H1 (cell line): Measurements from ENCODE around the gene CDH2.

Experiments used
- BRCA1 ChIP-seq: IDR thresholded peaks from 2 replicates; pipeline ENCODE4 v1.6.1; 2012; ENCODE audit warnings: low read depth, low read length, improper control_type of control experiment
- EP300 ChIP-seq, 2 experiments: IDR thresholded peaks; 1 replicate in 1 of 2; 2 replicates in 1 of 2; pipeline ENCODE4 v1.6.1; 2011 to 2012; ENCODE audit warnings: low read depth in 2 of 2, low read length in 2 of 2, mild to moderate bottlenecking in 2 of 2, borderline replicate concordance in 1 of 2, inconsistent platforms in 1 of 2, moderate library complexity in 1 of 2
- JUND ChIP-seq: IDR thresholded peaks from 2 replicates; pipeline ENCODE4 v1.6.1; 2011; ENCODE audit warnings: mild to moderate bottlenecking, improper control_type of control experiment, low read length
- KDM1A ChIP-seq: fragments of 200-600, 300-600 bp; sonication (generic); IDR thresholded peaks from 2 replicates; pipeline ENCODE4 v1.7.1; 2016; ENCODE audit warnings: mild to moderate bottlenecking, low read length, borderline replicate concordance
- KDM5A ChIP-seq: fragments of 200-600 bp; IDR thresholded peaks from 2 replicates; pipeline ENCODE4 v1.7.1; 2012; ENCODE audit warnings: mild to moderate bottlenecking, low read length, inconsistent platforms, mixed read lengths
- POLR2A ChIP-seq, 2 experiments: IDR thresholded peaks; 1 replicate in 1 of 2; 2 replicates in 1 of 2; pipeline ENCODE4 v1.6.1; 2011; ENCODE audit warnings: low read depth in 2 of 2, low read length in 2 of 2, mild to moderate bottlenecking in 2 of 2; ENCODE audit errors: control extremely low read depth in 1 of 2
- TCF12 ChIP-seq: IDR thresholded peaks from 2 replicates; pipeline ENCODE4 v1.6.1; 2011; ENCODE audit warnings: low read depth, mild to moderate bottlenecking, low read length
- TF ChIP-seq, protein P1 (sequence below), 3 experiments: IDR thresholded peaks; 1 replicate in 2 of 3; 2 replicates in 1 of 3; pipeline versions ENCODE4 v1.5.1 to v1.6.1; 2011; ENCODE audit warnings: low read length in 3 of 3, mild to moderate bottlenecking in 3 of 3, inconsistent platforms in 2 of 3, low read depth in 1 of 3, moderate library complexity in 1 of 3; ENCODE audit not compliant: insufficient read depth in 1 of 3; ENCODE audit errors: control extremely low read depth in 1 of 3

GRCh38 chr18:28175150-28175929 is 1.6 kb downstream of the CDH2 start:
- no peak for TF ChIP-seq TCF12
- TF ChIP-seq KDM5A: no peak
- TF ChIP-seq, protein P1, sequence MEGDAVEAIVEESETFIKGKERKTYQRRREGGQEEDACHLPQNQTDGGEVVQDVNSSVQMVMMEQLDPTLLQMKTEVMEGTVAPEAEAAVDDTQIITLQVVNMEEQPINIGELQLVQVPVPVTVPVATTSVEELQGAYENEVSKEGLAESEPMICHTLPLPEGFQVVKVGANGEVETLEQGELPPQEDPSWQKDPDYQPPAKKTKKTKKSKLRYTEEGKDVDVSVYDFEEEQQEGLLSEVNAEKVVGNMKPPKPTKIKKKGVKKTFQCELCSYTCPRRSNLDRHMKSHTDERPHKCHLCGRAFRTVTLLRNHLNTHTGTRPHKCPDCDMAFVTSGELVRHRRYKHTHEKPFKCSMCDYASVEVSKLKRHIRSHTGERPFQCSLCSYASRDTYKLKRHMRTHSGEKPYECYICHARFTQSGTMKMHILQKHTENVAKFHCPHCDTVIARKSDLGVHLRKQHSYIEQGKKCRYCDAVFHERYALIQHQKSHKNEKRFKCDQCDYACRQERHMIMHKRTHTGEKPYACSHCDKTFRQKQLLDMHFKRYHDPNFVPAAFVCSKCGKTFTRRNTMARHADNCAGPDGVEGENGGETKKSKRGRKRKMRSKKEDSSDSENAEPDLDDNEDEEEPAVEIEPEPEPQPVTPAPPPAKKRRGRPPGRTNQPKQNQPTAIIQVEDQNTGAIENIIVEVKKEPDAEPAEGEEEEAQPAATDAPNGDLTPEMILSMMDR (IDR thresholded peaks at IDR 0.05; ENCODE audit: control extremely low read depth in 1 of 3, insufficient read depth in 1 of 3, low read depth in 1 of 3, low read length in 3 of 3): no peak
- TF ChIP-seq KDM1A: no peak
- no peak for TF ChIP-seq EP300 (IDR thresholded peaks at IDR 0.05; ENCODE audit: borderline replicate concordance in 1 of 2, low read depth in 2 of 2, low read length in 2 of 2)
- no peak for TF ChIP-seq BRCA1
- TF ChIP-seq POLR2A (IDR thresholded peaks at IDR 0.05; ENCODE audit: control extremely low read depth in 1 of 2, low read depth in 2 of 2, low read length in 2 of 2): no peak
- no peak for TF ChIP-seq JUND
